B cell (primary cell): ENCODE measurements around the gene INHBA. TPM values are rescaled to one million over a fixed set of nuclear protein-coding genes. Genes with fewer than 3 reads are reported as not detected.

ENCODE experiments used
- ATAC-seq: fragments of 200-7000 bp; cut with Tn5 transposase; one replicate; pipeline ENCODE4 v1.10.0; 2021; ENCODE audit warnings: low read depth, mild to moderate bottlenecking, moderate number of reproducible peaks, moderate library complexity
- CTCF ChIA-PET: fragments of 350-600 bp; sonication (Branson Sonifier 250); formaldehyde crosslinking; loops from one replicate; lab custom pipeline; 2021; ENCODE audit warnings: antibody characterized with exemption, inconsistent platforms; lab: Charles Lee
- POLR2A ChIA-PET: fragments of 350-600 bp; sonication (Branson Sonifier 250); formaldehyde crosslinking; loops from one replicate; lab custom pipeline; 2021; ENCODE audit warnings: antibody characterized with exemption; lab: Charles Lee
- DNase-seq: peaks from one replicate; pipeline ENCODE4 v3.0.0; 2013
- H2AFZ ChIP-seq: 2 replicates; pipeline ENCODE4 v1.6.1; 2012; ENCODE audit warnings: mild to moderate bottlenecking, low read depth, low read length; ENCODE audit not compliant: insufficient read depth, poor library complexity, severe bottlenecking
- H3K27ac ChIP-seq, 2 donors: 1 replicate in 1 of 2; 2 replicates in 1 of 2; pipeline ENCODE4 v1.5.1; 2012 to 2013; ENCODE audit warnings: low read length in 2 of 2, mild to moderate bottlenecking in 2 of 2, moderate library complexity in 1 of 2
- H3K27me3 ChIP-seq, 4 experiments: fragments of 200-600 bp in 1 of 4; sonication (generic) in 1 of 4; replicated peaks in 1 of 4; 1 replicate in 2 of 4; 2 replicates in 2 of 4; pipeline versions ENCODE4 v1.6.1 to v1.7.0; 2013 to 2016; ENCODE audit warnings: low read length in 3 of 4, mild to moderate bottlenecking in 2 of 4, mixed read lengths in 1 of 4, moderate library complexity in 1 of 4; ENCODE audit not compliant: insufficient read depth in 4 of 4, control insufficient read depth in 3 of 4; ENCODE audit errors: control extremely low read depth in 1 of 4
- H3K36me3 ChIP-seq, 2 experiments: replicated peaks in 1 of 2; 1 replicate in 1 of 2; 2 replicates in 1 of 2; pipeline versions ENCODE4 v1.6.1 to v1.7.1; 2013; ENCODE audit warnings: low read length in 1 of 2; ENCODE audit not compliant: insufficient read depth in 2 of 2, control insufficient read depth in 1 of 2; ENCODE audit errors: control extremely low read depth in 1 of 2, extremely low read depth in 1 of 2
- H3K4me1 ChIP-seq, 2 donors: fragments of 200-600 bp in 1 of 2; sonication (generic) in 1 of 2; 1 replicate in 1 of 2; 2 replicates in 1 of 2; pipeline versions ENCODE4 v1.5.1 to v1.6.1; 2013 to 2017; ENCODE audit warnings: low read length in 2 of 2; ENCODE audit not compliant: control insufficient read depth in 2 of 2, insufficient read depth in 2 of 2
- H3K4me2 ChIP-seq: replicated peaks from 2 replicates; pipeline ENCODE3; 2012; ENCODE audit warnings: mild to moderate bottlenecking, low read depth, low read length; ENCODE audit not compliant: poor library complexity, severe bottlenecking
- H3K4me3 ChIP-seq, 5 experiments: fragments of 200-600 bp in 1 of 5; sonication (generic) in 1 of 5; 1 replicate in 3 of 5; 2 replicates in 2 of 5; pipeline versions ENCODE4 v1.5.1 to v1.7.0; 2011 to 2016; ENCODE audit warnings: low read length in 4 of 5, mild to moderate bottlenecking in 4 of 5, low read depth in 2 of 5, control low read depth in 1 of 5, moderate library complexity in 1 of 5; ENCODE audit not compliant: insufficient read depth in 1 of 5; ENCODE audit errors: control extremely low read depth in 1 of 5, extremely low read depth in 1 of 5
- H3K79me2 ChIP-seq: fragments of 200-600 bp; sonication (generic); one replicate; pipeline ENCODE4 v1.6.0; 2016; ENCODE audit warnings: low read length; ENCODE audit not compliant: control insufficient read depth, insufficient read depth
- H3K9ac ChIP-seq: fragments of 200-600 bp; sonication (generic); 2 replicates; pipeline ENCODE4 v1.6.1; 2017; ENCODE audit warnings: mild to moderate bottlenecking, low read length, moderate library complexity
- H3K9me3 ChIP-seq, 3 donors: one replicate each; pipeline versions ENCODE4 v1.6.1 to v1.7.1; 2013; ENCODE audit warnings: low read length in 2 of 3; ENCODE audit not compliant: control insufficient read depth in 2 of 3, insufficient read depth in 1 of 3; ENCODE audit errors: control extremely low read depth in 1 of 3
- H4K20me1 ChIP-seq: 2 replicates; pipeline ENCODE4 v1.6.0; 2012; ENCODE audit warnings: mild to moderate bottlenecking, low read length; ENCODE audit not compliant: insufficient read depth, control insufficient read depth, poor library complexity, severe bottlenecking
- H3K27ac Mint-ChIP-seq: one replicate; pipeline ENCODE4 v1.8.0; 2021; ENCODE audit warnings: mixed read lengths
- H3K27me3 Mint-ChIP-seq: one replicate; pipeline ENCODE4 v1.8.0; 2021; ENCODE audit warnings: mixed read lengths
- H3K4me1 Mint-ChIP-seq: one replicate; pipeline ENCODE4 v1.8.0; 2021; ENCODE audit warnings: mixed read lengths
- H3K4me3 Mint-ChIP-seq: one replicate; pipeline ENCODE4 v1.8.0; 2021; ENCODE audit warnings: mixed read lengths
- H3K9me3 Mint-ChIP-seq: one replicate; pipeline ENCODE4 v1.8.0; 2022; ENCODE audit warnings: mixed read lengths; ENCODE audit not compliant: insufficient read depth
- CTCF ChIP-seq: fragments of 200-600 bp; IDR thresholded peaks from one replicate; pipeline ENCODE4 v1.8.0; 2022; ENCODE audit warnings: antibody characterized with exemption, mild to moderate bottlenecking
- EZH2 ChIP-seq: IDR thresholded peaks from 2 replicates; pipeline ENCODE4 v1.6.1; 2012; ENCODE audit warnings: borderline replicate concordance, low read depth, mild to moderate bottlenecking, moderate library complexity, low read length; ENCODE audit not compliant: insufficient read depth, poor library complexity, severe bottlenecking
- WGBS: methylation state at CpG from one replicate; pipeline ENCODE4 v1.1.5; 2013; ENCODE audit warnings: missing lambda C conversion rate; ENCODE audit not compliant: insufficient coverage; 5-methylcytosine and 5-hydroxymethylcytosine counted together
- intact Hi-C: fragments of 100-400 bp; cut with micrococcal nuclease; formaldehyde crosslinking; loops from one replicate; pipeline ENCODE4 v1.10.0; 2022
- polyA plus RNA-seq: library from polyadenylated mRNA; depleted of rRNA; stranded (reverse); fragments of >200 nt; gene quantifications from 2 replicates; pipeline ENCODE4 v1.2.3, GENCODE V29; 2012
- total RNA-seq, 2 donors: library from RNA; stranded (reverse); fragments of 120-200 nt in 1 of 2; gene quantifications; 1 replicate in 1 of 2; 2 replicates in 1 of 2; pipeline versions ENCODE4 v1.2.3 to v1.2.4, GENCODE V29; 2013 to 2022

INHBA gene
- total and polyA plus RNA-seq, 2 donors (not counting 1 experiment from before 2014, with no cell fraction given) = not detected

- no peak overlapping the region for H3K9ac ChIP-seq
- H4K20me1 ChIP-seq = no peaks in the 10 kb centered on the region
- TF ChIP-seq EZH2 = no peak
- no peak for TF ChIP-seq CTCF
- ChIA-PET POLR2A (no interaction called here), CTCF (interaction anchor here (1.4 kb wide), 1 partner anchor 19 kb away, joined by 4 read pairs; no protein-coding TSS in a partner anchor)
- H3K4me2 ChIP-seq = no peak overlapping the region
- H3K4me3 ChIP-seq = no peak overlapping the region
- WGBS = 93% methylated on average over 6 of the region's 6 CpGs
- no peak for ATAC-seq
- Mint-ChIP-seq H3K27me3 (no peaks in the 10 kb centered on the region), H3K27ac (no peak overlapping the region), H3K9me3 (no peaks in the 10 kb centered on the region), H3K4me3 (no peak overlapping the region), H3K4me1 (peaks cover 5% of the 10 kb centered on the region)
- H3K4me1 ChIP-seq = no peaks in the 10 kb centered on the region
- H3K27ac ChIP-seq = no peak overlapping the region
- DNase-seq = no peak
- H3K9me3 ChIP-seq = no peaks in the 10 kb centered on the region
- intact Hi-C loops = no loop called here
- H3K27me3 ChIP-seq = no peaks in the 10 kb centered on the region
- no peak overlapping the region for H2AFZ ChIP-seq
- no peaks in the 10 kb centered on the region for H3K79me2 ChIP-seq
- no peaks in the 10 kb centered on the region for H3K36me3 ChIP-seq
These were observed 22.1 kb upstream of the INHBA start for GRCh38 chr7:41725013-41725412.

GRCh38 chr7:41720886-41721285 is 18.0 kb upstream of the INHBA start:
- ChIA-PET POLR2A (no interaction called here), CTCF (no interaction called here)
- Histone ChIP-seq H3K36me3 (no peaks in the 10 kb centered on the region), H4K20me1 (no peaks in the 10 kb centered on the region), H3K9ac (no peak overlapping the region), H3K9me3 (no peaks in the 10 kb centered on the region), H3K4me3 (no peak overlapping the region), H2AFZ (no peak overlapping the region), H3K4me1 (no peaks in the 10 kb centered on the region), H3K27ac (no peak overlapping the region), H3K79me2 (no peaks in the 10 kb centered on the region), H3K4me2 (no peak overlapping the region), H3K27me3 (peaks cover 0 to 6% (median 2%) of the 10 kb centered on the region in 4 experiments)
- Mint-ChIP-seq H3K27ac (no peak overlapping the region), H3K9me3 (no peaks in the 10 kb centered on the region), H3K4me1 (peaks cover 5% of the 10 kb centered on the region), H3K27me3 (no peaks in the 10 kb centered on the region), H3K4me3 (no peak overlapping the region)
- no CpG with 5 or more reads among the region's 1 CpG for WGBS
- DNase-seq = no peak
- intact Hi-C loops = no loop called here
- no peak for ATAC-seq
- TF ChIP-seq CTCF = no peak
- no peak for TF ChIP-seq EZH2
